Activated gamma-delta T cell treated with anti-CD3 and anti-CD28 coated beads, Interleukin-2, amount 50 U/mL, for 16 hours (primary cell): ENCODE data around the gene CUX1.
"Not testable (repeated sequence)": the region's sequence is repeated elsewhere in the genome, so short reads cannot be mapped to it uniquely, and the experiment has no call there.

ENCODE experiments used
- DNase-seq: peaks from one replicate; pipeline ENCODE4 v3.0.0-alpha.2; 2020; ENCODE audit warnings: low read depth

The CUX1 gene

DNA sequence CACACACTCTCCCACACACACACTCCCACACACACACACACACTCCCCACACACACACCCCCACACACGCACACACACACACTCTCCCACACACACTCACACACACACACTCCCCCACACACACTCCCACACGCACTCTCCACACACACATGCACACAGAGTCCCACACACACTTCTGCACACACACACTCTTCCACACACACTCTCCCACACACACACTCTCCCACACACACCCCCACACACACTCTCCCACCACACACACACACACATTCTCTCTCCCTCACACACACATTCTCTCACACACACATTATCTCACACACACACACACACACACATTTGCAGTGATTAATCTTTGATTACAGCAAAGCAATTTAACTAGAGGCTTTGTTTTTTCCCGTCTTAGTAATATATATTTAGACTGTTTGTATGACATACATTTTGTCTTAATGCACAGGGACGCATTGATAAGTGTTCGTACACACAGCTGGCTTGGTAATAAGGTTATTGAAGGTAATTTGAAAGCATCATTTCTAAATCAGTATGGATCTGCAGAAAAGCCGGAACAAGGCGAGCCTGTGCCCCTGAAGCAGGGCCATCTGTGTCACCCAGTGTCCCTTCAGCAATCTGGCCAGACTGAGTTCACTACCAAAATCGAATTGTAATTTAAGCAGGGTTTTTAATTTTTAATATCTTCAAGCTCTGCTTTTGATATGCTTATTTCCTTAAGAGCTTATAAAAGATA lies 399.3 kb downstream of the CUX1 start:
- DNase-seq: no peak

DNA sequence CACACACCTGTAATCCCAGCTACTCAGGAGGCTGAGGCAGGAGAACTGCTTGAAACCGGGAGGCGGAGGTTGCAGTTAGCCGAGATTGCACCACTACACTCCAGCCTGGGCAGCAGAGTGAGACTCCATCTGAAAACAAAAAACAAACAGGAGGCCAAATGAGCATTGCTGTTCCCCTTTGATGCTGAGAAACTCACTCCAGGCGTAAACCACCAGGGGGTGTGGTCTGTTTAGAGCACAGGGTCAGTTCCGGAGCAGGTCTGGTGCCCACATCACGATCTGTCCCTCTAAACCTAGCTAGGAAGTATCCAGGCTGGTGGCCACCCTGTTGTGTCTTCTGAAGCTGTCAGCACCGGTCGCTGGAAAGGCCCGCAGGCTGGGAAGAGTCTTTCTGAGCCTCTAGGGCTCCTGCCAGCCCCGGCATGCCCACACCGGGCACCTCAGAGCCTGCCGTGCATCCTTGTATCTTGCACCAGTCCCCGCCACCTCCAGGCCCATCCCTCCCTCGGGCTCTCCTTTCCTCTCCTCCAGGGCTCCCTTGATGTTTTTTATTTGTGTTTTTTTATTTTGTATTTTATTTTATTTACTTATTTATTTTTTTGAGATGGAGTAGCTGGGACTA lies 402.9 kb downstream of the CUX1 start:
- DNase-seq: no peak

DNA sequence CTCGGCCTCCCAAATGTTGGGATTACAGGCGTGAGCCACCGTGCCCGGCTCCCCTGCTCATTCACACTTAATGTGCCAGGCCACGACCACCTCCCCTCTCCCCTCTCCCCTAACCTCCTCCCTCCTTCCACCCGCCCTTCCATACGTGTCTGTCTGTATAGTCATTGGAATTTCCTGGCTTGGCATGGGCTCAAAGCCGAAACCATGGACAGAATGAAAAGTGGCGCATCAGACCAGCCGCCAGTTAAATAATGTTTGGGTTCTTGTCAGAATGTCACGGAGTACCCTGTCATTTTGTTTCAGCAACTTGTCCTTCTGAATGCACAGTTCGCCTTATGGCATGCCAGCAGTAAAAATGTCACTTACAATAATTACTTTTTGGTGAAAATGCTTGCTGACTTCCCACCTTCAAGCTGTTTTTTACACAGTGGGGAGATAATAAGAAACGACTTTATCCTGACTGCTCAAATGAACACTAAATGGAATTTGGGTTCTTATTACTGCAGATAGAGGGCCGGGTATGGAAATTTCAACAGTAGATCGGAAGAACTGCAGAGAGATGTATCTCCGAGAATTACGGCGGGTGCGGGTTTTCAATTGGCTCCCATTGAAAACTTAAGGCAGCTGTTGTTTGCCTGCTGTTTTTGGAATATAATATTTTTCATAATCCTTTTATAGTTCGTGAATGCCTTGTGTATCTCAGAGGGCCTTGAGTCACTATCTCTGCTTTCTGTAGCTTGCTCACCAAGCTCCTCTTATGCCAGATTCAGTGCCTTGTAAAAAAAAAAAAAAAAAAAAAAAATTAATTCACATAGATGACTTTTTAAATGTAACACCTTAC lies 403.8 kb downstream of the CUX1 start:
- no peak for DNase-seq

DNA sequence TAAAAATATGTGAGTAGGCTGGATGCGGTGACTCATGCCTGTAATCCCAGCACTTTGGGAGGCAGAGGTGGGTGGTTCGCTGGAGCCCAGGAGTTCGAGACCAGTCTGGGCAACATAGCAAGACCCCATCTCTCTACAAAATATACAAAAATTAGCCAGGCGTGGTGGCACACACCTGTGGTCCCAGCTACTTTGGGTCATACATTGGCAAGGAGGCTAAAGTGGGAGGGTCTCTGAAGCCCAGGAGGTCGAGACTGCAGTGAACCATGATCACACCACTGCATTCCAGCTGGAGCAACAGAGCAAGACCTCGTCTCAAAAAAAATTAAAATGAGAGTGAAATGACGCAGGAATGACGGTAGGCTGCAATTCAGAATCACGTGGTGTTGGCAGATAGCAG lies 404.5 kb downstream of the CUX1 start:
- no peak for DNase-seq

DNA sequence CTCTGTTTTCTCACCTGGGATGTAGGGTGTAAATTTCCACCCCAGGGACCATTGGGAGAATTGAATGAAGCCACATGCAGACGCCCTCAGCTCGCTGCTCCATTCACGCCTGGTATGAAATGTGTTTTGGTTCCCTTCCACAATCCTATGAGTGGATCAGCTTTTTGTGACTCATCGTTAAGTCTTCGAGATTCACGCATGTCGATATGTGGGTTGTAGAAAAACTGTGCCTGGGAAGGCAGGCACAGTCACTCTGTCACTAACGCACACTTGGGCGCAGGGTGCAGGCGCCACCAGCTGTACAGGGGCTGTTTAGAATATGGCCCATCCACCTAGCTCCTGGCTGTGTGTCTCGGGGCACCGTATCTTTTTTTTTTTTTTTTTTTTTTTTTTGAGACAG lies 405.0 kb downstream of the CUX1 start:
- no peak for DNase-seq

DNA sequence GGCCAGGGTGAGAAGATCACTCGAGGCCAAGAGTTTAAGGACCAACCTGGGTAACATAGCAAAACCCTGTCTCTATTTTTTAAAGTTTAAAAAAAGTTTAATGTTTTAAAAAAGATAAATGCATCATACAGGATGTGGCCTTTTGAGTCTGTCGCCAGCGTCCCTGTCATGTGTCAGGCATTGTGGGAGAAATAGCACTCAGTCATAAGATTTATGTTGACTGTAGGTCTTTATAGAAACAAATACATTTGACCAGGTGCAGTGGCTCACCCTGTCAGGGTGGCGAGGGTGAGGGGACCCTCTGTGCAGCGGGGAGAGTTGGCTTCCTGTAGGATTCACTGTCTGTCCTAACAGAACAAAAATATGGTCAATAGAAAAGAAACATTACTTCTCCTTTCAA lies 405.8 kb downstream of the CUX1 start:
- DNase-seq: no peak

DNA sequence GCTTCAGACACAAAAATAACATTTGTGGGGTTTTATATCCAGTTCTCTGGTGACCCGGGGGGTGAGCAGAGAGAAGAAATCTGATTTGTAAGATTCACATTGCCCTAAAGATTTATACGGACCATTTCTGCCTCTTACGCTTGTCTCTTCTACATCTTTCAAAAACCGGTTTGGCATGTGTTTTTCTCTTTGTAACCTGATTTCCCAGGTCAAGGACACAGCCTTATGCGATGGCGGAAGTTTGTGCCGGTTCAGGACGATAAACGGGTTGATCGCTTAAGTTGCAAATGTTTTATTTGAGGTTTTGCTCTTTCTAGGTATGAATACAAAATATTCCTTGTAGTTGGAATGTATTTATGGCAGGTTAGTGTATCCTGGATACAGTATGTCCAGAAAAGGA lies 407.6 kb downstream of the CUX1 start:
- no peak for DNase-seq

DNA sequence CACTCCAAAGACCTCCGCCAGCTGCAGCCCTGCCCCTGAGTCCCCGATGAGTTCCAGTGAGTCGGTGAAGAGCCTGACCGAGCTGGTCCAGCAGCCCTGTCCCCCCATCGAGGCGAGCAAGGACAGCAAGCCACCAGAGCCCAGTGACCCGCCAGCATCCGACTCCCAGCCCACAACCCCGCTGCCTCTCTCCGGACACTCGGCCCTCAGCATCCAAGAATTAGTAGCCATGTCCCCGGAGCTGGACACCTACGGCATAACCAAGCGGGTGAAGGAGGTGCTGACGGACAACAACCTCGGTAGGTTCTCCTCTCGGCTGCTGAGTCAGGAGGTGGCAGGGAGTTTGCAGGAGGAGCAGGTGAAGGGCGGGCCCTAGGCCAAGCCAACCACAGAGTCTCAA lies 409.9 kb downstream of the CUX1 start:
- DNase-seq: no peak

DNA sequence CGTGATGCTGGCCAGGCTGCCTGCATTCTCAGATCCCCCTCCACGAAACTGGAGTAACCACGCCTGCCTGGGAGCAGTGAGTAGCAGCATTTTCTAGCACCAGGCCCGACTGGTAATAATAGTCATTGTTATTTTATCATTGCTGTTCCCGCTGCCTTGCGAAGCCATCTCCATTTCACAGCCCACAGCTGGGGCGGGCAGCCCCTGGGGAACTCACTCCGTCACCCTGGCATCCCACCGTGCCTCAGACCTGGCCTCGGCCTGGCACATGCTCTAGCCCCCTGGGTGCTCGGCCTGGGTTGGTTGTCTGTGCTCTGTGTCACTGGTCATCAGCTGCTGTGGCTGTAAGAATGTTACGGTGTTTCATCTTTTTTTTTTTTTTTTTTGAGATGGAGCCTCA lies 411.5 kb downstream of the CUX1 start:
- DNase-seq: no peak

DNA sequence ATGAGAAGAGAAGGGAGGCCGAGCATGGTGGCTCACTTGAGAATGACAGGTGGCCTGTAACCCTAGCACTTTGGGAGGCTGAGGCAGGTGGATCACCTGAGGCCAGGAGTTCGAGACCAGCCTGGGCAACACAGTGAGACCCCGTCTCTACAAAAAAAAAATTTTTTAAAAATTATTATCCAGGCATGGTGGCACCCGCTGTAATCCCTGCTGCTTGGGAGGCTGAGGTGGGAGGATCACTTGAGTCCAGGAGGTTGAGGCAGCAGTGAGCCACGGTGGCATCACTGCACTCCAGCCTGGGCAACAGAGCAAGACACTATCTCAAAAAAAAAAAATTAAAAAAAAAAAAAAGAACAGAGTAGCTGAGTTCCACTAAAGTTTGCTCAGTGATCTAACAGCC lies 412.7 kb downstream of the CUX1 start:
- DNase-seq: not testable (repeated sequence)

DNA sequence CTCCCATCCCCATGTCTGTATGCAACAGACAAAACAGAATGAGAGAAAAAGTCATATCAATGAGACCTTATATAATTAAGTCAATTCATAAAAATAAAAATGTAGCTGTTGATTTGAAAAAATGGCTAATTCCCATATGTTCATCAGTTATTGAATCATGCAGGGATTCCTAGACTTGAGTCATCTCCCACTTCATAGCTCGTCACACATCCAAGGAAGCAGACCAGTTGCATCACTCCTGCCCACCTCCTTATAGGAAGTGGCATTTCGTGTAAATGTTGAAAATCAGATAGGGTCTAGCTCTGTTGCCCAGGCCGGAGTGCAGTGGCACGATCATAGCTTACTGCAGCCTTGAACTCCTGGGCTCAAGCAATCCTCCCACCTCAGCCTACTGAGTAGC lies 413.2 kb downstream of the CUX1 start:
- DNase-seq: no peak

DNA sequence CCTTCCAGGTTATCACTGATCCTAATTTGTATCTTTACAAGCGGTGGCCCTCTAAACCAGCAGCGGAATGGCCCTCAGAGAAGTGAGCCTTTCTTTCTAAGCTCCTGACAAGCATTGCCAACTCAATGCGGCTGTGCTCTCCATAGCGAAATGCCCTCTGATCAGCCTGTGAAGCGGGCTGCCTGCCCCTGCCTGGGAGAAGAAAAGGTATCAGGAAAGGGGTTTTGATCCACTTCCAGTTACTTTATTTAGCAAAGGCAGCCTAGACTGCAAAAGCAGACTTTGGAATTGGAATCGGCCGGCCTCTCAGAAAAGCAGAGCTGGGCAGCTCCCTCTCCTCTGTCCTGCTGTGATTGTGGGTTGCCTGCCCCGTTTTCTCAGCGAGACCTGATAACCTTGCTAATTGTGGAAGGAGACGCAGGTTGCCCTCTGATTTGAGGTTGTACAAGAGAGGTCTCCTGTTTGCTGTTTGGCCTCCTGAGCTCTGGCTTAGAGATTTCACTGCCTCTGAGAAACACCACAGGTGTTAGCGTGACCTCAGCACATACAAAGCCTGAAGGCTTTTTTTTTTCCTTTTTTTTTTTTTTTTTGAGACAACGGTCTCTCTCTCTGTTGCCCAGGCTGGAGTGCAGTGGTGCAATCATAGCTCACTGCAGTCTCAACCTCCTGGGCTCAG lies 415.3 kb downstream of the CUX1 start:
- no peak for DNase-seq

DNA sequence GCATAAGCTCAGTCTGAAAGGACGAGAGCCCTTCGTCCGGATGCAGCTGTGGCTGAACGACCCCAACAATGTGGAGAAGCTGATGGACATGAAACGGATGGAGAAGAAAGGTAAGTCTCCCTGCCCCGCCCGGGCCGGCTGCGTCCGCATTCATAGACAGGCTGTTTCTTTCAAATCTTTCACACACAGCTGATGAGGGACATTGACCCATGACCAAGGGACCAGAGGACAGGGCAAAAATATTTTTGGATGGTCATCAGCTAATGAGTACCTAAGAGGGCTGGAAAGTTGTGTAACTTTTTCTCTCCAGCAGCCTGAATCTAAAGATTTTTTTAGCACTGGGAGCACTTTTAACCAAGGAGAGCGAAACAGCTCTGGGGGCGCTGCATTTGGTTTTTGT lies 416.7 kb downstream of the CUX1 start:
- DNase-seq: no peak

DNA sequence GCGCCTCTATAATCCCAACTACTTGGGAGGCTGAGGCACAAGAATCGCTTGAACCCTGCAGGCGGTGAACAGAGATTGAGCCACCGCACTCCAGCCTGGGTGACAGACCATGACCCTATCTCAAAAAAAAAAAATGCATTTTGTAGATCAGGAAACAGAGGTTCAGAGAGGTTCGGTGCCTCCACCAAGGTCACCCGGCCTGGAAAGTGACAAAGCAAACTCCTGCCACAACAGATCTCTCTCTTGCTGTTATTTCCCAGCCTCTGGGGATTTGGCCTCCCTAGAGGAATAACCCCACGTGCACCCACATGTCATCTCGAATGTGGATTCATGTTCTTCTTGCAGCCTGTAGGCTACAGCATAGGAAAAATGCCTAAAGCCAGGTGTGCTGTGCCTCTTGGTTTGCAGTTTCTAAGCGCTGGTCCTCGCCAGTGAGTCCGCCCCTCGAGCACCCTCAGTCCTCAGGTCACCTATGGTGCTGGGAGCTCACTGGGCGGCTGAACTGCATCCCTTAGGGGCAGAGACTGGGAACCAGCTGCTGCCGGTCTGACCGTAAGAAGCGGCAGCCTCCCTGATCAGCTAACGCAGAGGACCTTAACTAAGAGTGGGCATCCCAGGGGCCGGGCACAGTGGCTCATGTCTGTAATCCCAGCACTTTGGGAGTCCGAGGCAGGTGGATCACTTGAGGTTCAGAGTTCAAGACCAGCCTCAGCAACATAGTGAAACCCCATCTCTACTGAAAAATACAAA lies 417.6 kb downstream of the CUX1 start:
- DNase-seq: no peak

DNA sequence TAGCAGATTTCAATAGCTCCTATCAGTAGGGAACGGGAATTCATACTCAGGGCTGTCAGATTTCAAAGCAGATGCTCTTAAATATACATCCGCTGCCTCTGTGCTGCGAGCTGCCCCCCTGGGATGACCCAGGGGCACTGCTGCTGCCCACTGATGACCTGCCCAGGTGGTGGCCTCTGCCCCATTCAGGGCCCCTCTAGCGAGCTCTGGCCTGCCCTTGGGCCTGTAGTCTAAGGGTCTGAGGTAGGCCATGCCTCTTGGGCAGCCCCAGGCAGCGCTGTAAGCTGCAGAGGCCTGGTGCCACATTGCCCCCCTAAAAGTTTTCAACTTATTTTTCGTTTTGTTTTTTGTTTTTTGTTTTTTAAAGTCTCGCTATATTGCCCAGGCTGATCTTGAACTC lies 418.7 kb downstream of the CUX1 start:
- no peak for DNase-seq

DNA sequence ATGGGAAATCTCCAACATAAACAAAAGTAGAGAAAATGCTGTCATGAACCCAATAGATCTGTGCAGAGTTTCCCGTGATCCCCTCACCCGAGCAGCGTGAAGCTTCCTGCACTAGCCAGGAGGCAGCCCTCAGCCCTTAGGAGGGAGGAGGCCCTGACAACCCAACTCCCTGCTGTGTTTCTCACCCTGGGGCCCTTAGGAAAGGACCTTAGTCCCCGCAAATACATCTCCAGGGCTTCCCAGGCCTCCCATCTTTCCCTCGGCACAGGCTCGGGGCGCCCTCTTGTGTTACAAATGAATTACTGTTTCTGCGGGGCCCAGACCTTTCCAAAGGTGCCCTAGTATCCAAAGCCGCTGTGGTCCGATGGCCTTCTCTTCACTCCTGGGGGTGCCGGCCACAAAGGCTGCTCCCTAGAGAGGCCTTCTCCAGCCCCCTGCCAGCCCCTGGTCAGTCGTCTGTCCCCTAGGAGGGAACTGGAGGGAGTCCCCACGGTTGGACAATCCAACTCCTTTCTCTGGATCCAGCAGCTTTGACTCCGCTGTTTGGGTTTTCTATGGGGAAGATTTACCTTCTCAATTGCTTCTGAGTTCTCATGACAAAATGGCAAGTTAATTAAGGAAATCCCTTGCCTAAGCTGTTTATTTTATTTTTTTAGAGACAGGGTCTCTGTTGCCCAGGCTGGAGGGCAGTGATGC lies 419.3 kb downstream of the CUX1 start:
- no peak for DNase-seq

DNA sequence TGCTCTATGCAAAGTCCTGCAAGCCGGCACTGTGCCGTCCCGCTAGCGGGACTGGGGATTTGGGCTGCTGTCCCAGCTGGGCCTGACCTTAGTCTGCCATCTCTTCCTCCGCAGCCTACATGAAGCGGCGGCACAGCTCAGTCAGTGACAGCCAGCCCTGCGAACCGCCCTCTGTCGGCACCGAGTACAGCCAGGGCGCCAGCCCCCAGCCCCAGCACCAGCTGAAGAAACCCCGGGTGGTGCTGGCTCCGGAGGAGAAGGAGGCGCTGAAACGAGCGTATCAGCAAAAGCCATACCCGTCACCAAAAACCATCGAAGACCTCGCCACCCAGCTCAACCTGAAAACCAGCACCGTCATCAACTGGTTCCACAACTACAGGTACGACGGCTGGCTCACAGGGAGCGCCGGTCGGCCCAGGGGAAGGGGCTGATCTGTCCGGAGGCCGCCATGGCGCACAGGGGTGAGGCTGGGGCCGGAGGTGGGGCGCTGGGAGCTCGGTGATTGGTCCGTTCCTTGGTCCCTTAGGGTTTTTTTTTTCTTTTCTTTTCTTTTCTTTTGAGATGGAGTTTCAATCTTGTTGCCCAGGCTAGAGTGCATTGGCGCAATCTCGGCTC lies 421.9 kb downstream of the CUX1 start:
- no peak for DNase-seq

DNA sequence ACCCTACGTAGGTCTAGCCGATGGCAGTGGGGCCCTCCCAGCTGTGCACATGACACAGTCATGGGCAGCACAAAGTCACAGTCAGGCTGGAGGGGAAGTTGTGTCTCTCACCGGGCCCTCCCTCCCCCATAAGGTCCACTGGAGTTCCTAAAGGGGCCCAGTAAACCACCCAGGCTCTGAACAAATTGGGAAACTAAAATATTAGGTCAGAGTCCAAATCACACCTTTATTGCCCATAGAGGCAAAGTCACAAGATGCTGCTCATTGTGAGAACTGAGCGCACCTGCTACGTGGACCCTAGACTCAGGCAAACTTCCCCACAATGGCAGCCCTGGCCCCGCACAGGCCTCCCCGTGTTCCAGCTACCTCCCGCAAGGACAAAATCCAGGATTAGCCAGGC lies 424.0 kb downstream of the CUX1 start:
- DNase-seq: no peak

DNA sequence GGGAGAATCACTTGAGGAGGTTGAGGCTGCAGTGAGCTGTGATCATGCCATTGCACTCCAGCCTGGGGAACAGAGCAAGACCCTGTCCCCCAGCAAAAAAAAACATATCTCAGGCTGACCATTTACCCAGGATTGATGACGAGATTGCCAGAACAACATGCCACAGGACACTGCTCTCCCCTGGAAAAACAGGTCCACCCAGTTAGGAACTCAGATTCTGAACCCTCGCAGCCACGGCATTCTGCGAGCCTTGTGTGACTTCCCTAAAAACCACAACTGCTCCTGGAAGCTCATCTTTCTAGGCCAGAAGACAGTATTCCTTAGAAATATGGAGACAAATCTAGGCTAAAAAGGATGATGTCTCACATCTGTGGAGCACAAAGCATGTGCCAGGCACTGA lies 427.2 kb downstream of the CUX1 start:
- no peak for DNase-seq

DNA sequence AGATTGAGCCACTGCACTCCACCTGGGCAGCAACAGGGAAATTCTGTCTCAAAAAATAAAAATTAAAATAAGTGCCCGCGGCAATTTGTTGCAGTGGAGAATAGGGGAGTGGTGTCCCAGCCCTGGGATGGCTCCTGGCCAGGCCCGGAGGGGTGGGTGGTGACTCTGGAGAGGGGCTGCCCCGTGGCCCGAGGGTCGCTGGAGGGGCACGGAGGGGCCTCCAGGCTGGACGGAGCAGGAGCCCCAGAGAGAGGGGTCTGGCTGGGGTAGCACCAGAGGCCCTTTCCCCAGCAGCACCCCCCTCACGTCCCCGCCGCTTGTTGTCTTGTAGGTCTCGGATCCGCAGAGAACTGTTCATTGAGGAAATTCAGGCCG lies 430.6 kb downstream of the CUX1 start:
- DNase-seq: no peak
